ENCODE data around the gene NAV2.

DNA sequence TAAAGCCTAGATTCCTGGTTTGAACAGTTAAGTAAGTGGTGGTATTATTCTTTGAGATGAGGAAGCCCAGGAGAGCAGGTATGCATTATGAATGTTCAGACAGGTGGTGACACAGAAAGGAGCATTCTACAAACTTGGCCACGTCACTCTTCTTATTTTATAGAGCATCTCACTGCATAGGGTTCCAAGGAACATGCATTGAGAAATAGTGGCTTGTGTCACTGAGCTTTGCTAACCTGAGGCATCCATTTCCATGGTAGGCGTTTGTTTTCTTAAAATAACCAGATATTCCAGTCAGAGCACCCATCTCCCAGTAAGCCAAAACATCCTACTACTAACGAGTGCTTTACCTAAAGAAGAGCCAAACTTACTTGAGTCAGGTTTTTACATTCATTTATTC, 169.7 kb downstream of the NAV2 start:
- TF ChIP-seq POLR2AphosphoS5 (IDR thresholded peaks at IDR 0.05), result no peak
- no peak for TF ChIP-seq EP300 (IDR thresholded peaks at IDR 0.05; ENCODE audit: low read depth)

Data from transverse colon (tissue), 3 donors.